HTERT RPE-1 (cell line): ENCODE measurements around the gene MALRD1.

Experiments
- in situ Hi-C: fragments of 300-500 bp; cut with MboI; formaldehyde crosslinking; loops from 4 replicates; pipeline ENCODE4 v1.14.3; 2020; ENCODE audit warnings: low sequenced_read_pairs

MALRD1 gene

GRCh38 chr10:19048489-19048888 lies at the start of gene MALRD1:
Gene MALRD1, plus strand, starts transcription at chr10:19048801. Its CDS starts 138 bp downstream, at chr10:19048939.
- in situ Hi-C loops, result no loop called here

GRCh38 chr10:19003341-19003740 lies 45.3 kb upstream of the MALRD1 start:
- in situ Hi-C loops, result no loop called here

DNA sequence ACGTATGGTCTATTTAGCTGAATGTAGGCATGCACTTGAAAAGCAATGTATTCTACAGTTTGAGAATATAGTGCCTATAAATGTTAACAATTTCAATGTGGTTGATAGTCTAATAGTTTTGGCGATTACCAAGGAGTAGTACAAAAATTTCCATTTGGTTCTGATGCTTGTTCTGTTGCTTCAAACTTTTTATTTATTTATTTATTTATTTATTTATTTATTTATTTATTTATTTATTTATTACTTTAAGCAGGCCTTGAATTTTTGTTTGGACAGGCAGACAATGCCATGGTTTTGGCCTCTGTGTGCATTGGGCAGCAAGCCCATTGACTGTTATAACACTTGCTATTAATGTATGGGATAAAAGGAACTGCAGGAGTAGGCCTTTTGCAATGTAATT lies 36.5 kb upstream of the MALRD1 start:
- in situ Hi-C loops, result no loop called here

GRCh38 chr10:19014034-19014433 lies 34.6 kb upstream of the MALRD1 start:
- in situ Hi-C loops, result no loop called here

- in situ Hi-C loops, result no loop called here
These were observed 34.1 kb upstream of the MALRD1 start for GRCh38 chr10:19014498-19014897.

DNA sequence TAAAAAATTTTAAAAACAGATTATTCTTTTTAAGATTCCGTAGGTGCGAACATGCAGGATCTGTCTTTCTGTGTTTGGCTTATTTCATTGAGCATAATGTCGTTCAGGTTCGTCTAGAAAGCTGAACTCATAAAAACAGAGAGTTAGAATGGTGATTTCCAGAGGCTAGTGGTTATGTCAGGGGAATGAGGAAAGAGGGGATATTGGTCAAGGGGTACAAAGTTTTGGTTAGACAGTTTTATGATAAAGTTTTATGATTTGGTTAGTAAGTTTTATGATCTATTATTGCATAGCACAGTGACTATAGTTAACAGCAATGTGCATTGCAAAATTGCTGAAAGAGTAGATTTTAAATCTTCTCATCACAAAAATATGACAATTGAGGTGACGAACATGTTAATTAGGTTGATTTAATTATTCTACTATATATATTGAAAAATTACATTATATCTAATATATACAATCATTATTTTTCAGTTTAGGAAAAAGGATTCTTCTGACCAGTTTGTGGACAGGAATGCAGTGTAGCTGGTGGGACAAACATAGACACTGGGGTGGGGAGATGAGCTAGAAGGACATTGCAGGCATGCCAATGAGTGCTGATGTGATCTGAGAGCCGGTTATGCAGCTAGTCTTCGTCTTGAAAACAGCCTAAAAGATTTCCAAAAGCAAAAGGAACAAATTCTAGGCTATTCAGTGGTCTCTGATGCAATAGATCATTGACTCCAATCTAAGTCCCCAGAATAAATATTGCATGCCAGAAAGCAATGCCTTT lies 31.3 kb upstream of the MALRD1 start:
- in situ Hi-C loops, result no loop called here

- in situ Hi-C loops, result no loop called here
These were observed 27.4 kb upstream of the MALRD1 start for GRCh38 chr10:19021162-19021561.

GRCh38 chr10:19024611-19025010 lies 24.0 kb upstream of the MALRD1 start:
- in situ Hi-C loops, result no loop called here

DNA sequence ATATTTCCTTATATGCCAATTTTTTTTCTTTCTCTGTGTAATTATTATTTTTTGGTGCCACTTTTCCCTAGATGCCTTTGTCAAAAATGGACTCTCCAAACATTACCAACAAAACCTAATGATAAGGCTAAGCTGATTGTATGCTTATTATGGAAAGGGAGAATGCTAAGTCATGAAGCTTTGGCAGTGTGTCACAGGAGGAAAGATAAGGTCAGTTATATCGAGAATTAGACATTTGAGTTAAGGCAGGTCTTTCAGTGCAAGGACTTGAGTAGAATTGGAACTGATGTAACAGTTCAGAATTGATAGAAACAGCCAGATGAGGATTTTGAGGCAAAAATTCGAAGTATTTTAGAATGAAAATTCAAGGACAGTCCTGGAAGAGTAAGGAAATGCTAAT lies 16.8 kb upstream of the MALRD1 start:
- in situ Hi-C loops, result no loop called here

- in situ Hi-C loops, result no loop called here
These were observed 14.9 kb upstream of the MALRD1 start for GRCh38 chr10:19033741-19034140.

DNA sequence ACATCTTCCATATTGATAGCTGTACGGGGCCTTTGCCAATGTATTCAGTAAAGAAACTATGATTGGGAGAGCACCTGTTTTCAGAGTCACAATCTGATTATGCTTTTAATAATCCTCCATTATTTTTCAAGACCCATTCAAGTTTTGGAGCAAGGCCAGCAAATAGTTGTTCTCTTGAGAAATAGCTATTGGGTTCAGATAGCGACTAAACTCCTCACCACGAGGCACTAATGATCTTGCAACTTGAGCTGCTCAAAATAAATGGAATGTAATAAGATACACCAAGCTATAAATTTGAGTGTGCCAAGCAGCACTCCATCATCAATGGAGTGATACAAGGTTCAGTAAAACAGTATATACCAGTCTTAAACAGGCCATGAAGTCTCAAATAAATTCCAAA lies 7.4 kb upstream of the MALRD1 start:
- in situ Hi-C loops, result no loop called here

DNA sequence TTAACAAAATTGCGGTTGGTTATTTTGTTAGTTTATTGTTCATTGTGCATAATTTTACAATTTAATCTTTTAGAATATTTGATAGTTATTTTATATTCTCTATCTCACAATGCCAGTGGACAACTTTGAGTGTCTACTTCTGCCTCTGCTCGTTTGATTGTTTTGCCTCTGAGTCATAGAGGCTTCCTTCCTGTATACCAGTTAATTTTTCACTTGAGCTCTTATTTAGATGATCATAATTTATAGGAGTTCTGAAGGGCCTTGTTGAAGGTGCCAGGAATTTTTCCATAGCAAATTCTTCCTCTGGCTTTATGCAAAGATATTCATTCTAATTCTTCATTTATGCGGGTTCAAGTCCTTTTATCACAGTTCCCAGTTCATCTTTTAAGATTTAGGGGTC lies 5.2 kb upstream of the MALRD1 start:
- in situ Hi-C loops, result no loop called here

GRCh38 chr10:19046679-19047078 lies 1.9 kb upstream of the MALRD1 start:
- in situ Hi-C loops, result no loop called here

GRCh38 chr10:19048891-19049290 lies 290 bp downstream of the MALRD1 start:
- in situ Hi-C loops, result no loop called here

DNA sequence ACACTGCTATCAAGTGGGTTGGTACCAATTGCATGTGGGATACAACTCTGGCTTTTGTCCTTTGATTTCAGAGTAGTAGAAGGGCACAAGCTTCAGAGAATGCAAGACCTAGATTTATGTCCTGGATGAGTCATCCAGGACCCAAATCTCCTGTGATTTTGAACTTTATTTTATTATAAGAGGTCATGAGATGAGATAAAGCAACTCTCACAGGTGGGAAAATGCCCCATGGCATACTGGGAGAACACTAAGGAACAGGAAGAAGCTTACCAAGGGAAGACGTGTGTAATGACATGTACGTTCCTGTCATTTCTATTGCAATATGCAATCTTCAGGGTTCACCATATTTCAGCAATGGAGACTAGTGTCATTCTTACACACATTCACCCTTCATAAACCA lies 966 bp downstream of the MALRD1 start:
- in situ Hi-C loops, result no loop called here

DNA sequence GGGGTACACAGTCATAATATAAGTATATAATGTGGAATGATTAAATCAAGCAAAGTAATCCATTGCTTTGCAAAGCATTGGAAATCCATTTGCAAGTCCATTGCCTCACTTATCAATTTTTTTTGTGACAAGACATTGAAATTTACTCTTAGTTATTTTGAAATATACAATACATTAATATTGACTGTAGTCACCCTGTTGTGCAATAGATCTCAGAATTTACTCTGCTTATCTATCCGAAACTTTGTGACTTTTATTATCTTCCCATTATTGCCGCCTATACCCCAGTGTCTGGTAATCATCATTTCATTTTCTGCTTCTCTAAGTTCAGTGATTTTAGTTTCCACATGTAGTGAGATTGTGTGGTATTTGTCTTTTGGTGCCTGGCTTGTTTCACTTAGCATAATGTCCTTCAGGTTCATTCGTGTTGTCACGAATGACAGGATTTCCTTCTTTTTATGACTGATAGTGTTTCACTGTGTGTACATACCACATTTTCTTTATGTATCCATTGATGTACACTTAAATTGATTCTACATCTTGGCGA lies 5.8 kb downstream of the MALRD1 start:
- in situ Hi-C loops, result no loop called here

GRCh38 chr10:19058046-19058445 lies 9.4 kb downstream of the MALRD1 start:
- in situ Hi-C loops, result no loop called here

- in situ Hi-C loops, result no loop called here
These were observed 15.4 kb downstream of the MALRD1 start for GRCh38 chr10:19063986-19064385.

GRCh38 chr10:19071946-19072345 lies 23.3 kb downstream of the MALRD1 start:
- in situ Hi-C loops, result no loop called here

GRCh38 chr10:19077276-19077675 lies 28.7 kb downstream of the MALRD1 start:
- in situ Hi-C loops, result no loop called here

- in situ Hi-C loops, result no loop called here
These were observed 48.0 kb downstream of the MALRD1 start for GRCh38 chr10:19096501-19097073.

DNA sequence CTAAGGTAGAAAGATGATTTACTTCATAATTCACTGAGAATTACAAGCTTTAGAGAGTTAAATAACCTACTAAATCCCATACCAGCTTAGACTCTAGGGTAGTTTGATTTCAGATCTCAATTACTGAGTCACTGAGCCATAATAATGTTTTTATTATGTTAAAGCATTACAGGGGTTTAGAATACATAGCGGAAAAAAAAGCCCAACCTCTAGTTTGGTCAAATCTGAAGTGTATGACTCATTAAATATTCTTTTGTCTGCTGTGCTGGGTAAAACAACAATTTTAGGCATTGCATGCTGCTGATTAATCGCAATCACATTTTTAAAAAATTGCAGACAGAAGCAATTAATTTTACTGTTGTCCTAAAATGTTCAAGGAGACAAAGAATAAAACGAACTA lies 48.5 kb downstream of the MALRD1 start:
- in situ Hi-C loops, result no loop called here
